ENCODE data around the gene PSG6.
"Not testable (repeated sequence)": the region's sequence is repeated elsewhere in the genome, so short reads cannot be mapped to it uniquely, and the experiment has no call there.

GRCh38 chr19:42913516-42913915 is 4.2 kb downstream of the PSG6 start:
- not testable (repeated sequence) for TF ChIP-seq POLR2AphosphoS5, CTCF (IDR thresholded peaks at IDR 0.05)

All from prostate gland (tissue), 2 donors.